Jurkat, Clone E6-1 (cell line): ENCODE measurements around the gene MIB2.

Experiments used
- DNase-seq: peaks from one replicate; pipeline ENCODE4 v3.0.0-alpha.2; 2011; ENCODE audit warnings: low read depth, low spot score
- H3K4me3 ChIP-seq: 2 replicates; pipeline ENCODE4 v1.5.1; 2011; ENCODE audit warnings: mild to moderate bottlenecking, low read length, control low read depth, moderate library complexity

The MIB2 gene

DNA sequence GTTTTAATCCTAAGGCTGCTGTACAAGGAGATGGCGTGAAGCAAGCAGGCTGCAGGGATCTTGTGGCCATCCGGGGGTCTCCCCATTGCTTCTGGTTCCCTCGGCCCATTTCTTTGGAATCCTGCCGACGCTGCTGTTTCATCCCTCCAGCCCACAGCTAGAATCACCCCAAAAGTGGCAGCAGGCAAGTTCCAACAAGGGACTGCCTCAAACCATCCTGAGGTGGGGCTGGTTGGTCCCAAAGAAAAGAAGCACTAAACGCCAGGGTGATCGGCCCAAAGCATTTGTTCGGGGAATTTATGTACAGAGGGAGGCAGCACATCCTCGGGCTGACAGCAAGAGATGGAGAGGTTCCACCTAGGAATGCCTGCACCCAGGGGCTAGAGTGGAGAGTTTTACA, 4.5 kb upstream of the MIB2 start:
- no peak overlapping the region for H3K4me3 ChIP-seq

DNA sequence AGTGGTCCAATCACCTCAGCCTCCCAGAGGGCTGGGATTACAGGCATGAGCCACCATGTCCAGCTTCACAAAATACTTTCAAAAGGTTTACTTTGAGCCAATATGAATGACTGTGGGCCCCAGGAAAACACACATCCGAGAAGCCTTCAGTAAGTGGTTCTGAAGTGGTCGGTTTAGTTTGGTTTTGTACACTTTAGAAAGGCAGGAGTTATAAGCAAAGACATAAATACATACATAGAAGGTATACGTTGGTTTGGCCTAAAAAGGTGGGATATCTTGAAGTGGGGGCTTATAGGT, 3.2 kb upstream of the MIB2 start:
- no peak overlapping the region for H3K4me3 ChIP-seq
- no peak for DNase-seq

More for the DNA sequence above, 4.5 kb upstream of the MIB2 start:
- no peak for DNase-seq

DNA sequence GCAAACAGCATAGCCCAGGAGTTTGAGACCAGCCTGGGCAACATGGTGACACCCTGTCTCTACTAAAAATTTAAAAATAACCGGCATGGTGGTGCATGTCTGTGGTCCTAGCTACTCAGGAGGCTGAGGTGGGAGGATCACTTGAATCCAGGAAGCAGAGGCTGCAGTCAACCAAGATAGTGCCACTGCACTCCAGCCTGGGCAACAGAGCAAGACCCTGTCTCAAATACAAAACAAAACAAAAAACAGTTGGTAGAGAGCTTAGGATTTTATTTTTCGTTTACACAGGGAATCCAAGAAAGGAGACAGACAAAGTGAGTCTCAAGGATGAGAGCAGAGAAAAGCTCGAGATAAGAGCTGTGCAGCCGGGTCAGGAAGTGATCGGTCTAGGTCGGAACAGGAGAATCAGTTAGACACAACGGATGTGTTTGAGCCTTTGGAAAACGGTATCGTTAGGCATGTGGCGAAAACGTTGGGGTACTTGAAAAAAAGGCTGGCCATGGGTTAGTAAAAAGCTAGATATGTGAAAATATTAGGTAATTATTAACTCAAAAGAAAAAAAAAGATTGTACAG, 1.7 kb upstream of the MIB2 start:
- H3K4me3 ChIP-seq, result no peak overlapping the region

DNA sequence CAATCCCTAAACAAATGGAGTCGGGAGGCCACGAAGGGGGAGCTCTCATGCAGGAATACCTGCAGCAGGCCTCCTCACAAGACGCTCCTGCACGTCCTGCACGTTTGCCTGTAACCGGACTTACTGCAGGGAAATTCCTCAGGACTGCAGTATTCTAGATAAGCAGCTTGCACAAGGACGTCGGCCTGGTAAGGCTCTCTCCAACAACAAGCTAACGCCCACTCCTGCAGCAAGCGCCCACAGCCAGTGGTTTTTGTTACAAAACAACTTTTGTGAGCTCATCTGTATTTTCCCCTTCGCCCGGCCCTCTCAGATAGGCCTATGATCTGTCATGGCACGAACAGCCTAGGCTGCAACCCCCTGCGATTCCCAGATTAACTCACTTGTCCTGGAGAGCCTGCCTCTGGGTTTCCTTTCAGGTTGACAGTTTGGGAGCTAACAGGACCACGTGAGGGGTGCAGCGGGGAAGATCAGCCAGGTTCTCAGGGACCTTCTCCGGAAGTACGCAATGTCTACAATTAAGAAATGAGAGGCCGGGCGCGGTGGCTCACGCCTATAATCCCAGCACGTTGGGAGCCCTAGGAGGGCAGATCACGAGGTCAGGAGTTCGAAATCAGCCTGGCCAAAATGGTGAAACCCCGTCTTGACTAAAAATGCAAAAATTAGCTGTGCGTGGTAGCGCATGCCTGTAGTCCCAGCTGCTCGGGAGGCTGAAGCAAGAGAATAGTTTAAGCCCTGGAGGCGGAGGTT, 921 bp upstream of the MIB2 start:
- peak overlapping the region; percentile 85 for H3K4me3 ChIP-seq
- DNase-seq, result no peak

More for the DNA sequence above, 1.7 kb upstream of the MIB2 start:
- DNase-seq, result no peak

DNA sequence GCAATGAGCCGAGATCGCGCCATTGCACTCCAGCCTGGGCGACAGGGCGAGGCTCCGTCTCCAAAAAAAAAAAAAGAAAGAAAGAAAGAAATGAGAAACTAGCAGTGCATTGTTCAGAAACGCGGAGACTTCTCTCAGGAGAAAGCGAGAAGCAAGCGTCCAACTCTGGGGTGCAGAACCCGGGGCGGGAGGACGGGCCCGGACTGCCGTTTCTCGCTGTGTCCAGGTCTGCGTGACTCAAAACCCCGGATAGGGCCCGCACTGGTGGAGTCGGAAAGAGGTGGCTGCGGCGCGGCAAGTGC, 395 bp upstream of the MIB2 start:
- DNase-seq, result no peak
- peak overlapping the region; percentile 85 for H3K4me3 ChIP-seq

DNA sequence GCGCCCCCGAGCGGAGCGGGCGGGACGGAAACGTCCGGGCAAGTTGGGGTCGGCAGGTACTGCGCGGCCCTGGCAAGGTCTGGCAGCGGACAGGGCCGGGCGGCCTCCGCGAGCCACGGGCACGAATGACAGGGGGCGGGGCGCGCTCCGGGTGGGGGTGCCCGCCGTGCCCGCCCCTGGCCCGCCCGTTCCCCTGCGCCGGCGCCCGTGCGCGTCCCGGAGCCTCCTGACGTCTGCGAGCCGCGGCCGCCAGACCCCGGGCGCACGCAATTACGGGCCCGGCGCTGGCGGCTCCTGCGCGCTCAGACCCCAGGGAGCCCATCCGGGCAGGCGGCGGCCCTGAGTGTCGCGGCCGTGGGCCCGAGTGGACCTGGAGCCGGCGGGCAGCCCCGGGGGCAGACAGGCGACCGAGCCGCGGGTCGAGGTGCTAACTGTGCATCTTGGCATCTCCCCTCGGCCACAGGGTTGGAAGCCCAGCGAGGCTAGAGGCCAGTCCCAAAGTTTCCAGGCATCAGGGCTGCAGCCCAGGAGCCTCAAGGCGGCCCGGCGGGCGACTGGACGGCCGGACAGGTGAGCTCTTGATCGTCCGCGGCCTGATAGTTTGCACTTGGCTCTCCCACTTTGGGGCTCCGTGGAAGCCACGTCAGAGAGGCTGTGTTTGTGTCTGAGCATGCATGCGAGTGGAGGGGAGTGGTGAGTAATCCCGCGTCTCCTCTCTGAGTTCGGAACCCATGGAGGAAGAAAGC, 918 bp downstream of the MIB2 start:
- peak overlapping the region; percentile 85 for H3K4me3 ChIP-seq
- no peak for DNase-seq

DNA sequence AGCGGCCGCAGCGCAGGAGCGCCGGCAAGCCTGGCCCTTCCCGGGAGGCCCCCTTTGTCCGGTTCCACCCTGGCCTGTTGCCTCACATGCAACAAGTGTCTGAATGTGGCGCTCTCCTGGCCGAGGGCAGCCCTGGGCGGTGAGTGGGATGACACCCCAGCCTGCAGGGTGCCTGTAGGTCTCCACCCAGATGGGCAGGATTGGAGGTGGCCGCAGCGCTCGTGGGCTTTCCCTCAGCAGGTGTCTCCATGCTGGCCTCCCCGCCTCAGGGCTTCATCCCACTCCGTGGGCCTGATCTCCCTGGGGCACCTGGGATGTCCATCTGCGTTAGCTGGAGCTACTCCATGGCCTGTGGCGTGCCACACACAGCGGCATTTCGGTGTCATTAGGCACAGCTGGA, 1.5 kb downstream of the MIB2 start:
- DNase-seq, result no peak
- H3K4me3 ChIP-seq, result peak overlapping the region; percentile 85

DNA sequence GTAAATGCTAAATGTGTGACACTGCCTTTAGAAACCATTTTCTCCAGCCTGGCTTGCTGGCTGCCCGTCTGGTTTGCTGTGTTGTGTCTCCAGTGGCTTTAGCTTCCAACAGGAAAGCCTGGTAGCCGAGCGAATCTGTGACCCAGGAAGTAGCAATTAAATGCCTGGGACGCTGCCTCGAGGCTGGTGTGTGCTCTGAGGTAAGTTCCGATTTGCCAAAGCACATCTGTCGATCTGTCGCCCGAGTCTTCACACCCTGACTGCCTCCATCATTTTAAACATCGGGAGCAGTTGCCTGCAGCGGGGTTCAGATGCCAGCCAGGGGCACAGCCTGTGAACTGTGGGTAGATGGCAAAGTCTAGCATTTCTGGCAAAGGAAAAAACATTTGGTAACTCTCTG, 2.2 kb downstream of the MIB2 start:
- H3K4me3 ChIP-seq, result no peak overlapping the region
- no peak for DNase-seq

DNA sequence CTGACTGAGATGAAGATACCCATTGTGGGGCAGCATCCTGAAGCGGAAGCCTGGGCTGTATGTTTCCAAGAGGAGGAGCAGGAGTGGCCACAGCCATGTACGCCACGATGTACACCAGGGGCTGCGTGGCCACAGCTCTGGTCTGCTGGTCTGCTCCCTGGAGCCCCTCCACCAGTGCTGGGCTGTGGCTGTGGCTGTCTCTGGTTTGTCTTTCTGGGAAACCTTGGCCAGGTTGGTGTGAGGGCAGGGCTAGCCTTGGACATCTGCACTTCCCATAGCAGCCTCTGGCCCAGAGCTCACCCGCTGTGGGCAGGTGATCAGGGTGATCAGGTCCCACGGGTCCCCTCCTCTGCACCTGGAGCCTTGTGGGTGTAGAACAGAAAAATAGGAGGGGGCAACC, 2.6 kb downstream of the MIB2 start:
- no peak overlapping the region for H3K4me3 ChIP-seq
- DNase-seq, result no peak

DNA sequence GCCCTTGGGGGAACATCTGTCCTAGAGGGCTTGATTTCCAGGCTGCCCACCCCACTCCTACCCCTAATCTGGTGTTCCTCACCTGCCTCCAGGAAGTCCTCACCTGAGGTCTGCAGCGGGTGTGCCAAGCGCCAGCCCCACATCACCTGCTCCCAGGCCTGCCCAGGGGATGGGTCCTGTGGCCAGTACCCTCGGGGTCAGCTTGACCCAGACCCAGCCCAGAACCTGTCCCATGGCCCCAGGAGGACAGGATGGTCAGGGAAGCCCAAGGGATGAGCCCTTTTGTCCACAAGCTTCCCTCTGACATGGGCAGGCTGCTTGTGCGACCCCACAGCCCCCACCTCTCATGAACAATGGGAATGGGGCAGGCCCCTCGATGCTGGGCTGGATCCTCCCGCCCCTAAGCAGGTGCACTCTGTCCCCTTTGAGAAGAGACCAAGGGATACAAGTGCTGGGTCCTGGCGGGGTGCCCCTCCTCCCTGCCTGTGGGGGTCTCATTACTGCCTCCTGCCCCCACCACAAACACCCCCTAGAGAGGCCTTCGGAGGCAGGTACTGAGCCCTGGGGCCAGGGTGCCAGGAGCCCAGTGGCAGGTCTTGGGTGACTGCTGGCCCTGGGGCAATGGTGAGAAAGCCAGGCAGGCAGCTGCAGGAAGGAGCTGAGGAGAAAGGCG, 3.2 kb downstream of the MIB2 start:
- no peak for DNase-seq
- H3K4me3 ChIP-seq, result no peak overlapping the region

DNA sequence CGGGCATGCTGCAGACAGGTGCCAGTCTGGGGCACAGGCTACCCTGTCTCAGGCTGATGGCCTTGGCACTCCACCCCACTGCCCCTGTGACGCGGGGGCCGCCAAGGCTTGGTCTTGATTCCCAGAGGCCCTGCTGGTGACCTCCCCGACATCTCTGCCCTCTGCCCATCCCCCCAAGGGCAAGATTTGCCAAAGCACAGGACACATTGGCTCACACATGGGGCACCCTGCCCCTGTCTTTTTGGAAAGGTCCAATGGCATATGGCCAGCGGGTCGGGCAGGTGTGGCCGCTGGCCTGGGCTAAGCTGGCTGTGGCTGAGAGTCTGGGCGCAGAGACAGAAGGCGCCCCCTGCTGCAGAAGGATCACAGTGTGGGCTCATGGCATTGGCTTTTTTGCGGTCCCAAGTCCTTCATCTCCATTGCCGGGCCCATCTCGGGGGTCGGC, 4.6 kb downstream of the MIB2 start:
- H3K4me3 ChIP-seq, result no peak overlapping the region
- no peak for DNase-seq

DNA sequence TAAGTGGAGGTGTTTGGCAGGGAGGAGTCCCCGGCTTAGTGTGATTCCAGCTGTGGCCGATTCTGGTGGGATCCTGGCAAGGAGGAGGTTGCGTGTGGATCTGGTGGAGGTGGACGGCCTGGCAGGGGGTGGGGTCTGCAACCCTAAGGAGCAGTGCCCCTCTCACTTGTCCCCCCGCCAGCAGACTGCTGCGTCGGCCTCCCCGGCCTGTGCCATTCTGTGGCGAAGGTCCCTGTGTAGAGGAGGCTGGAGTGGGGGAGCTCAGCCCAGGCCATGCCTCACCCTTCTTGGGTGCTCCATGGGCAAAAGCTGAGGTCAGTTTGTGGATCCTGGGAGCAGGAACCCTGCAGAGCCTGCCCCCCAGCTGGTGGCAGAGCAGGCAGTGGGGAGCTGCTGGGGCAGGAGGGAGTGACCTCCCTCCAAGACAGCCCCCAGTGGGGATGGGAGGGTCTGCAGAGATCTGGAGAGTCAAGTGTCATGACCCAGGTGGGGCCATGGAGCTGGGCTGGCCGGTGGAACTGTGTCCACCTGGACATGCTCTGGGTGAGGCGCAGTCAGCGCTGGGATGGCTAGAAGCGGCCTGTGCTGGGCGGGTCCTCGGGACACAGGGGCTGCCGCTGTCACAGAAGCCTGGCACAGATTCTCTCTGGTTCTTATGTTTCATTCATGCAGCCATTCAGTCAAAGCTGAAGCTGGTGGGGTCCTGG, 5.3 kb downstream of the MIB2 start:
- no peak overlapping the region for H3K4me3 ChIP-seq
- DNase-seq, result no peak

DNA sequence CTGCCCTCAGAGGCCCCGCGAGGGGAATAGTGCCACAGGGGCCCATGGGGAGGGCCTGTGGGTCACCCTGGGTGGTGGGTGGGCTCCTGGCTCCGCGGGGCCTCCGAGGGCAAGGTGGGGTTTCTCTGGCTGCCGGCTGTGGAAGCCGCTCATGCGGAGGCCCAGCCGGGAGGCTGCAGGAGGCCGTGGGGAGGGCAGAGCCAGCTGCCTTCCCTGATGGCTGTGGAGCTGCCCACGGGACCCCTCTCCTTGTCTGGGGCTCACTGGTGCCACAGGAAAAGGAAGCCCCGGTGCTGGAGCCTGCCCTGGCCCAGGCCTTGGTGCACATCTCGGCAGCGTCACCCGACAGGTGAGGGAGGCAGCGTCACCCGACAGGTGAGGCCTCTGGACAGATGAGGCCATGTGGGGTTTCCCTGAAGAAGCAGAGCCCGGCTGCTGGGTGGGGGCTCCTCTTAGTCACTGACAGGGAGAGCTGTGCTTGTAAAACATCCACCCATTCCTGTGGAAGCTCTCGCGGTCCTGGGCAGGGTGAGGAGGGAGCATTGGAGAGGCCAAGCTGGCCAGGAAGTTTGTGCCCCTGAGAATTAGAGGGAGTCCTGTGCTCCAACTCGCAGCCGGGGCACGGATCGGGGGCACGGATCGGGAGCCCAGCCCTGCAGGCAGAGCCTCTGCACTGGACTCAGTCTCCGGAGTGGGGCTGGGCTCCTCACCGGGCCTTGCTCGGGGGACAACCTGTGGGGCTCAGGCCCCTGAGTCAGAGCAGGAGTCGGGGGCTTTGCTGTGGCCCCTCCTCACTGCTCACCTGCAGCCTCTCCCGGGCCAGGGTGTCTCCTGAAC, 6.1 kb downstream of the MIB2 start:
- no peak for DNase-seq
- no peak overlapping the region for H3K4me3 ChIP-seq

DNA sequence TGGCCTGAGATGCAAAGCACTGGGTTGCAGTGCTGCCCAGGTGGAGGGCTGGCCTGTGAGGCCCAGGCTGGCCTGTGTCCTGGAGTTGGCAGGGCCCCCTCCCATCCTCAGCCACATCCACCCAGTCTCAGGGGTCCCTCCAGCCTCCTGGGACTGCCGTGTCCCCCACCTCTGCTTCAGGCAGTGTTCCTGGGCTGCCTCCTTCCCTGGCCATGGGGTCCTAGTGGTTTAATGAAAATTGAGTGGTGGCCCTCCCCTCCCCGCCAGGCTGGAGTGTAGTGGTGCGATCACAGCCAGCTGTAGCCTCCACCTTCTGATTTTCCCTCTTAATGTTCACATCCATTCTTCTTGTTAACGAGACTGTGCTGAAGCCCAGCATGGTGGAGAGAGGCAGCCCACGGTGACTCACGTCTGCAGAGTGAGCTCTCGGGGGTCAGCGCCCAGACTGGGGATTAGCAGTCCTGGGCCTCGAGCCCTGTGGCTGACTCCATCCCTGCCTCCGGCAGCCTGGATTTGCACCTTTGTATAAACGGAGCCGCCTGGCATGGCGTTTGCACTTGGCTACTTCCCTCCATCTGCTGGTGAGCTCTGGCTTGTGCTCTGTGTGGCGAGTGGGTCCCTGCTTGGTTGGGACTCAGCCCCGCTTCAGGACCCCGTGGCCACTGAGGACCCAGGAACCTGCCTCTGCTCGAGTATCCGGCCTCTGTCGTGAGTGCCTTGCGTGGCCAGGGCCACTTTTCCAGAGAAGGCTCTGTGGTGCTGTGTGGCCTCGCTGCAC, 6.9 kb downstream of the MIB2 start:
- DNase-seq, result no peak
- H3K4me3 ChIP-seq, result no peak overlapping the region

DNA sequence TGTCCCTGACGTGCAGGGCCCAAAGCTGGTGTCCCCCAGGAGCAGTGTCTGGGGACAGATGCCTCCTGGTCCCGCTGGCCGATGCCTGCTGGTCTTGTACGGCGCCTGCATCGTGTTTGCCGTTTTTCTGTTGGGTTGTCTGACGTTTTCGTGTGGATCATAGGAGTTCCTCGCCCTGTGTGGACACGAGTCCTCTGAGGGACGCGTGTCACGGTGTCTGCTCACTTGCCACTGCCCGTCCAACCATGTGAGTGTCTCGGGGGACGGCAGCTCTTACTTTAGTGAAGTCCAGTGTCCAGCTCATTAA, 7.4 kb downstream of the MIB2 start:
- no peak overlapping the region for H3K4me3 ChIP-seq

DNA sequence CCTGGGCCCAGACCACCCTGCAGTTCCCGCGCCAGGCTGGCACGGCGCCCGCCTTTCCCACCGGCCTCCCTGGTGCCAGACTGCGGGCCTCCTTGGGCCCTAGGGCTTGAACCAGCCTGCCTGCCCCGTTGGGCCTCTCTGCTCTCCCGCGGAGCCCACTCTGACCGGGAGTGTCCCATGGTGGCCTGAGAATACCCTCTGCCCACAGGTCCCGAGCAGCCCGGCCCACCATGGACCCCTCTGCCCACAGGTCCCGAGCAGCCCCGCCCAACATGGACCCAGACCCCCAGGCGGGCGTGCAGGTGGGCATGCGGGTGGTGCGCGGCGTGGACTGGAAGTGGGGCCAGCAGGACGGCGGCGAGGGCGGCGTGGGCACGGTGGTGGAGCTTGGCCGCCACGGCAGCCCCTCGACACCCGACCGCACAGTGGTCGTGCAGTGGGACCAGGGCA, 7.9 kb downstream of the MIB2 start:
- no peak for DNase-seq
- no peak overlapping the region for H3K4me3 ChIP-seq

More for the DNA sequence above, 7.4 kb downstream of the MIB2 start:
- no peak for DNase-seq

DNA sequence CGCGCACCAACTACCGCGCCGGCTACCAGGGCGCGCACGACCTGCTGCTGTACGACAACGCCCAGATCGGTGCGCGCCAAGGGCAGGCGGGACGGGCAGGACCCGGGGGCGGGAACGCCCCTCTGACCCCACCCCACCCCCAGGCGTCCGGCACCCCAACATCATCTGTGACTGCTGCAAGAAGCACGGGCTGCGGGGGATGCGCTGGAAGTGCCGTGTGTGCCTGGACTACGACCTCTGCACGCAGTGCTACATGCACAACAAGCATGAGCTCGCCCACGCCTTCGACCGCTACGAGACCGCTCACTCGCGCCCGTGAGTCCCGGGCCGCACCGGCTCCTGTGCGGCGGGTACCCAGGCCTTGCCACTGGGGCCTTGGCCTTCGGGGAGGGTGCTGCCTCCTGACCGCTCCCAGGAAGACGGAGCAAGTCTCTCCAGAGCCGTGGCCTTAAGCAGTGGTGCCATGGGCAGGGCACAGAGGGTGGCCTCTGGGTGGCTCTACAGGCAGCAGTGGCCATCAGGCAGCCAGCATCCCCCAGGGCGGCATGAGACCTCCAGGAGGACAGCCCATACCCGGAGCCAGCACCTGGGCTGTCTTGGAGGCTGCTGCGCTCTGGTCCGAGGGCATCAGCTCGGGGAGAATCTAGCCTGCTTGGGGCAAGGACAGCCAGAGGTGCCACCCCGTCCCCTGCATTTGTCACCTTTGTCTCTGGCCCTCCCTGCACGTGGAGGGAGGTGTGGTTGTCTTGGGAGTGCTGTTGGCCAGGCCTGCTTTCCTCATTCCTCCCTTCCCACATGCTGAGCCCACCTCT, 8.5 kb downstream of the MIB2 start:
- no peak overlapping the region for H3K4me3 ChIP-seq
- DNase-seq, result no peak
